CD14-positive monocyte (primary cell): Measurements from ENCODE around the gene C17orf50. TPM values are rescaled to one million over a fixed set of nuclear protein-coding genes. Genes with fewer than 3 reads are reported as not detected.

Source experiments
- DNase-seq, 3 donors: peaks; one replicate each; pipeline ENCODE4 v3.0.0-alpha.2; 2011 to 2022
- H2AFZ ChIP-seq: 2 replicates; pipeline ENCODE4 v1.6.0; 2012; ENCODE audit warnings: mild to moderate bottlenecking, low read depth, low read length, inconsistent platforms; ENCODE audit not compliant: insufficient read depth, poor library complexity, severe bottlenecking
- H3K27ac ChIP-seq, 2 donors: 1 replicate in 1 of 2; 2 replicates in 1 of 2; pipeline ENCODE4 v1.5.1; 2012 to 2013; ENCODE audit warnings: low read length in 2 of 2, control low read depth in 1 of 2, inconsistent platforms in 1 of 2, low read depth in 1 of 2, mild to moderate bottlenecking in 1 of 2
- H3K27me3 ChIP-seq, 2 donors: one replicate each; pipeline versions ENCODE4 v1.6.0 to v1.6.1; 2011 to 2013; ENCODE audit warnings: low read length in 2 of 2; ENCODE audit not compliant: control insufficient read depth in 2 of 2, insufficient read depth in 2 of 2
- H3K36me3 ChIP-seq, 2 donors: replicated peaks in 1 of 2; 1 replicate in 1 of 2; 2 replicates in 1 of 2; pipeline versions ENCODE4 v1.5.1 to v1.6.1; 2012 to 2013; ENCODE audit warnings: low read length in 2 of 2, control low read depth in 1 of 2, inconsistent platforms in 1 of 2, mild to moderate bottlenecking in 1 of 2; ENCODE audit not compliant: insufficient read depth in 2 of 2, control insufficient read depth in 1 of 2
- H3K4me1 ChIP-seq, 2 donors: 1 replicate in 1 of 2; 2 replicates in 1 of 2; pipeline versions ENCODE4 v1.5.1 to v1.6.1; 2012 to 2013; ENCODE audit warnings: low read length in 2 of 2, control low read depth in 1 of 2, inconsistent platforms in 1 of 2, mild to moderate bottlenecking in 1 of 2, moderate library complexity in 1 of 2; ENCODE audit not compliant: insufficient read depth in 2 of 2, control insufficient read depth in 1 of 2
- H3K4me2 ChIP-seq: replicated peaks from 2 replicates; pipeline ENCODE3; 2012; ENCODE audit warnings: low read length, moderate library complexity, mild to moderate bottlenecking; ENCODE audit not compliant: poor library complexity, severe bottlenecking; ENCODE audit errors: extremely low read depth
- H3K4me3 ChIP-seq, 3 experiments: fragments of 200-600 bp in 1 of 3; sonication (generic) in 1 of 3; replicated peaks in 1 of 3; 1 replicate in 2 of 3; 2 replicates in 1 of 3; pipeline ENCODE4 v1.5.1; 2011 to 2013; ENCODE audit warnings: low read length in 3 of 3, mild to moderate bottlenecking in 3 of 3, control low read depth in 2 of 3, low read depth in 2 of 3, inconsistent platforms in 1 of 3, moderate library complexity in 1 of 3
- H3K79me2 ChIP-seq: 2 replicates; pipeline ENCODE4 v1.6.0; 2012; ENCODE audit warnings: mild to moderate bottlenecking, control low read depth, inconsistent platforms, low read length, moderate library complexity; ENCODE audit not compliant: insufficient read depth
- H3K9ac ChIP-seq: 2 replicates; pipeline ENCODE4 v1.6.0; 2017; ENCODE audit warnings: low read length, mild to moderate bottlenecking; ENCODE audit not compliant: insufficient read depth, poor library complexity, severe bottlenecking
- H3K9me3 ChIP-seq, 2 donors: replicated peaks in 1 of 2; 1 replicate in 1 of 2; 2 replicates in 1 of 2; pipeline versions ENCODE4 v1.5.1 to v1.6.1; 2012 to 2013; ENCODE audit warnings: low read length in 2 of 2, control low read depth in 1 of 2; ENCODE audit not compliant: control insufficient read depth in 1 of 2, insufficient read depth in 1 of 2
- H4K20me1 ChIP-seq: 2 replicates; pipeline ENCODE4 v1.6.0; 2012; ENCODE audit warnings: mild to moderate bottlenecking, low read length, control low read depth, moderate library complexity; ENCODE audit not compliant: insufficient read depth
- H3K27ac Mint-ChIP-seq, 7 donors: one replicate each; pipeline ENCODE4 v1.8.0; 2020; ENCODE audit warnings: mild to moderate bottlenecking in 7 of 7, mixed read lengths in 7 of 7, moderate library complexity in 6 of 7, inconsistent platforms in 2 of 7
- H3K27me3 Mint-ChIP-seq, 3 donors: one replicate each; pipeline ENCODE4 v1.8.0; 2021 to 2022; ENCODE audit warnings: low read depth in 3 of 3, mild to moderate bottlenecking in 3 of 3, mixed read lengths in 3 of 3, moderate library complexity in 3 of 3, inconsistent platforms in 1 of 3
- H3K36me3 Mint-ChIP-seq, 2 donors: one replicate each; pipeline ENCODE4 v1.8.0; 2020; ENCODE audit warnings: mixed read lengths in 2 of 2, inconsistent platforms in 1 of 2, mild to moderate bottlenecking in 1 of 2
- H3K4me1 Mint-ChIP-seq: one replicate; pipeline ENCODE4 v1.8.0; 2020; ENCODE audit warnings: mild to moderate bottlenecking, mixed read lengths
- H3K4me3 Mint-ChIP-seq, 2 donors: one replicate each; pipeline ENCODE4 v1.8.0; 2020; ENCODE audit warnings: mild to moderate bottlenecking in 2 of 2, mixed read lengths in 2 of 2, moderate library complexity in 1 of 2
- H3K9me3 Mint-ChIP-seq, 7 donors: one replicate each; pipeline ENCODE4 v1.8.0; 2020 to 2022; ENCODE audit warnings: mixed read lengths in 7 of 7, mild to moderate bottlenecking in 6 of 7, moderate library complexity in 6 of 7, inconsistent platforms in 2 of 7
- WGBS: methylation state at CpG from one replicate; pipeline ENCODE4 v1.1.5; 2013; ENCODE audit warnings: missing lambda C conversion rate; ENCODE audit not compliant: insufficient coverage; 5-methylcytosine and 5-hydroxymethylcytosine counted together
- intact Hi-C, 2 donors: fragments of 100-400 bp; cut with micrococcal nuclease; formaldehyde crosslinking; loops; one replicate each; pipeline versions ENCODE4 v1.15.0 to v1.15.1; 2023
- polyA plus RNA-seq, 3 donors: library from polyadenylated mRNA; depleted of rRNA in 1 of 3; unstranded in 2 of 3; stranded (reverse) in 1 of 3; fragments of 300-500 nt in 2 of 3; fragments of >200 nt in 1 of 3; fragmentation: Illumina TruSeq in 2 of 3; gene quantifications; 1 replicate in 2 of 3; 2 replicates in 1 of 3; pipeline ENCODE4 v1.2.3, GENCODE V29; 2012 to 2021
- TF ChIP-seq, protein P1 (sequence below): fragments of 200-600 bp; IDR thresholded peaks from one replicate; pipeline ENCODE4 v1.8.0; 2022; ENCODE audit warnings: antibody characterized with exemption, mild to moderate bottlenecking

Gene C17orf50
- polyA plus RNA-seq, 3 donors, result 0.23 TPM; not detected in 2

GRCh38 chr17:35713069-35713728 is 47.5 kb upstream of the C17orf50 start:
- Mint-ChIP-seq H3K9me3 (no peaks in the 10 kb centered on the region), H3K36me3 (peaks cover 43 to 48% of the 10 kb centered on the region in 2 donors), H3K4me1 (no peaks in the 10 kb centered on the region), H3K27ac (no peak overlapping the region), H3K27me3 (no peaks in the 10 kb centered on the region), H3K4me3 (no peak overlapping the region)
- no peaks in the 10 kb centered on the region for H3K27me3 ChIP-seq
- no peak overlapping the region for H3K4me2 ChIP-seq
- no peak overlapping the region for H3K27ac ChIP-seq
- 51% methylated on average over 7 of the region's 7 CpGs for WGBS
- TF ChIP-seq, protein P1, sequence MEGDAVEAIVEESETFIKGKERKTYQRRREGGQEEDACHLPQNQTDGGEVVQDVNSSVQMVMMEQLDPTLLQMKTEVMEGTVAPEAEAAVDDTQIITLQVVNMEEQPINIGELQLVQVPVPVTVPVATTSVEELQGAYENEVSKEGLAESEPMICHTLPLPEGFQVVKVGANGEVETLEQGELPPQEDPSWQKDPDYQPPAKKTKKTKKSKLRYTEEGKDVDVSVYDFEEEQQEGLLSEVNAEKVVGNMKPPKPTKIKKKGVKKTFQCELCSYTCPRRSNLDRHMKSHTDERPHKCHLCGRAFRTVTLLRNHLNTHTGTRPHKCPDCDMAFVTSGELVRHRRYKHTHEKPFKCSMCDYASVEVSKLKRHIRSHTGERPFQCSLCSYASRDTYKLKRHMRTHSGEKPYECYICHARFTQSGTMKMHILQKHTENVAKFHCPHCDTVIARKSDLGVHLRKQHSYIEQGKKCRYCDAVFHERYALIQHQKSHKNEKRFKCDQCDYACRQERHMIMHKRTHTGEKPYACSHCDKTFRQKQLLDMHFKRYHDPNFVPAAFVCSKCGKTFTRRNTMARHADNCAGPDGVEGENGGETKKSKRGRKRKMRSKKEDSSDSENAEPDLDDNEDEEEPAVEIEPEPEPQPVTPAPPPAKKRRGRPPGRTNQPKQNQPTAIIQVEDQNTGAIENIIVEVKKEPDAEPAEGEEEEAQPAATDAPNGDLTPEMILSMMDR, result no peak
- H3K9ac ChIP-seq, result no peak overlapping the region
- H4K20me1 ChIP-seq, result no peaks in the 10 kb centered on the region
- H3K4me1 ChIP-seq, result no peaks in the 10 kb centered on the region
- no peaks in the 10 kb centered on the region for H3K9me3 ChIP-seq
- no peak overlapping the region for H3K4me3 ChIP-seq
- no peaks in the 10 kb centered on the region for H3K79me2 ChIP-seq
- H3K36me3 ChIP-seq, result peaks cover 75 to 96% of the 10 kb centered on the region in 2 donors
- H2AFZ ChIP-seq, result no peak overlapping the region
- intact Hi-C loops, result no loop called here
- no peak for DNase-seq

- no peaks in the 10 kb centered on the region for H3K79me2 ChIP-seq
- no peak for DNase-seq
- no peaks in the 10 kb centered on the region for H3K9me3 ChIP-seq
- no peak overlapping the region for H3K9ac ChIP-seq
- WGBS, result 100% methylated on average over 2 of the region's 2 CpGs
- H3K27ac Mint-ChIP-seq, result no peak overlapping the region
- H3K27ac ChIP-seq, result no peak overlapping the region
- no peak overlapping the region for H3K4me3 ChIP-seq
- TF ChIP-seq, protein P1, result no peak
- intact Hi-C loops, result no loop called here
- H3K4me1 ChIP-seq, result no peaks in the 10 kb centered on the region
- peaks cover 48 to 54% of the 10 kb centered on the region in 2 donors for H3K36me3 Mint-ChIP-seq
- no peak overlapping the region for H2AFZ ChIP-seq
- H3K4me3 Mint-ChIP-seq, result no peak overlapping the region
- H3K27me3 ChIP-seq, result no peaks in the 10 kb centered on the region
- H3K36me3 ChIP-seq, result peaks cover 79 to 98% of the 10 kb centered on the region in 2 donors
- H4K20me1 ChIP-seq, result no peaks in the 10 kb centered on the region
- H3K4me2 ChIP-seq, result no peak overlapping the region
- H3K4me1 Mint-ChIP-seq, result no peaks in the 10 kb centered on the region
- H3K9me3 Mint-ChIP-seq, result no peaks in the 10 kb centered on the region
- no peaks in the 10 kb centered on the region for H3K27me3 Mint-ChIP-seq
Measured at GRCh38 chr17:35714988-35715387, 45.7 kb upstream of the C17orf50 start.
